Fibroblast of skin of right quadriceps (primary cell): ENCODE data around the gene NRCAM.

ENCODE experiments used
- DNase-seq: peaks from one replicate; pipeline ENCODE4 v3.0.0-alpha.2; 2013

Gene NRCAM

DNA sequence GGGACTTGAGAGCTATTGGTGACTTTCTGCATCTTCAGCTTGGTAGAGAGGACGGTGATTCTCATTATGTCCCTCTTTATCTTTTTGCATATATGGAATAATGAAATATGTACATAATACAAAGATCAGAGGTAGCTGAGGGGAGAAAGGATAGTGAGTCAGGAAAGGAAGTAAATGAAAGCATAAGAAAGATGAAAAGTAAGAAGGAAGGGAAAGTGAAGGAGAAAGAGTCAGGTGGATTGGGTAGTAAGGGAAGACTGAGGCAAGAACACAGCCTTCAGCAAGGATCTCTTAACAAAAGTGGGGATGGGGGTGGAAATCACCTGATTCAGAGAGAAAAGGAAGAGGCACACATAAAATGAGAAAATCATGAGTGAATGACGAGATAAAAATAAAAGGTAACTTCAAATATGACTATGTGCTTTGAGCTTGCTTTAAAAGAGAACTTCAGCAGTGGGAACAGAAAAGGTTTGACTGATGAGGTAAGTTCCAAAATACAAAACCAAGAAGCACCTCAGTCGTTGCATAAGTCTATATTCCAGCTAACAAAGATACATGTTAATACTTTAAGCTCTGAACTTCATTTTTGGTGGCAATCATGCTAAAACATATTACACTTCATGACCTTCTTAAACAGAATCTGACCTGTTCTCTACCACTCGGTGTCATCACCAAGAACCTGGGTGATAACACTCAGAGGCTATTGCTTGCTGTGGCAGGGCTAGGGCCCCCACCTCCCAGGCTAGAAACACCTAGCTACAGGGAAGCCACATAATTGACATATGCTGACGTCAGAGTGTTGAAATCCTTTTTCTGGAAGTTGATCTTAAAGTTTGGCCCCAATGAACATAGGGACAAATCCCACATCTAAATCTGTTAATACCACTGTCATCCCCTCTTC, 32.9 kb downstream of the NRCAM start:
- DNase-seq: no peak

DNA sequence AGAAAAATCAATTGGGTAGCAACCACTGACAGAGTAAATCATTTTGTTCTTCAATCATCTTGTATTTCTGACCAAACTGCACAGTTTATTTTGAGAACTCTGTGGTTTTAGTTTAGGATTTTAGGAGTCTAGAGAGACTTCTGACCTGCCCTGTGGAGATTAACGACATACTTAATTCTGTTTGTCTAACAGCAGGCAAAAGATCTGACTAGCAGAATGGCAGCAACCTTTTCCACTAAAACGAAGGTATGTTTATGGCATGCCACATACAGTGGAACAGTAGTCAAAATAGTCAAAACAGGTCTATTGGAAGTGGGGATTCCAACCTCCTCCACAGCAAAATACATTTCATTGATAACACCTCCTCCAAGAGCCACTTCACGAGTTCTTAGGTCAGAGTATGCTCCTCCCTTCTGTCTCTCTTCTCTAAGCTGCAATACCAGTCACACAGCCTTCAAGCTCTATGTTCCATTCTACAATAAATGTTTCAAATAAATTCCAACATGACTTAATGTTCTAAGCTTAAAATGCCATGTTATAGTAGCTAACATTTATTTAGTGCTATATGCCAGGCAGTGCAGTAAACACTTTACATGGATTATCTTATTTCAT, 34.4 kb downstream of the NRCAM start:
- DNase-seq: no peak

- no peak for DNase-seq
Measured at GRCh38 chr7:108419961-108420908, 36.0 kb downstream of the NRCAM start.

DNA sequence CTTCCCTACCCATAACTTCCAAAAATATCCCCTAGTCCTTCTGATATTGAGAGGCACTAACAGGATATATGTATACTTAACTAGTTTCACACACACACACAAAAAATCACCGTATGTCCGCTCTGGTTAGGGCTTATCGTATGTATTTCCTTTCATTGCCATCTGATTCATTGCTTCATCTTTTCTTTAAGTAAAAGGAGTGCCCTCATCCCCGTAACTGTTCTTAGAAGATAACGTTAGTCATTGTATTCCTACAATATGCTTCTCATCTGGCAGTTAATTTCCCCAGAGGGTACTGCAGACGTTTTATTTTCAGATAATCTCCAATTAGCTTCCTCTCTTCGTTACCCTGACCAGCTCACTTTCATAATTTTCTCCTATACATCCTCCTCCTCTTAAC, 37.3 kb downstream of the NRCAM start:
- DNase-seq: no peak

DNA sequence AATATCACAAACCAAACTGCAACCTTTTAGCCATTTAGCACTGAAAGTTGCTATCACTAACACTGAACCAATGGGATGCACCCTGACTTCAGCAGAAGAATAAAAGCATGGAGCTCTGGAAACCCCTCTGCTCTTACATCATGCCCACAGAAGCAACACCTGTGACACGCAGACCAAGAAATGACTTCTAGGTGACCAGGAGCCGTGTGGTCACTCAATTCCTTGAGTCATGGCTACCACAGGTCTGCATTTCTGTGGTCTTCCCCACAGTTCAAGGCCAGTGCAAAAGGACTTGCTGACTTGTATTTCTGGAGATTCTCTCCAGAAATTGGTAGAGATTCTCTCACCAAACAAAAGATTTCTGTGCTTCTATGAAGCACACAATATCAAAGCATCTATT, 38.3 kb downstream of the NRCAM start:
- DNase-seq: no peak

GRCh38 chr7:108417144-108417543, 39.1 kb downstream of the NRCAM start:
- DNase-seq: no peak

GRCh38 chr7:108415821-108416536, 40.3 kb downstream of the NRCAM start:
- peak; percentile 20 for DNase-seq

GRCh38 chr7:108415084-108415483, 41.2 kb downstream of the NRCAM start:
- DNase-seq: no peak

GRCh38 chr7:108413782-108414492, 42.3 kb downstream of the NRCAM start:
- peak; percentile 47 for DNase-seq

DNA sequence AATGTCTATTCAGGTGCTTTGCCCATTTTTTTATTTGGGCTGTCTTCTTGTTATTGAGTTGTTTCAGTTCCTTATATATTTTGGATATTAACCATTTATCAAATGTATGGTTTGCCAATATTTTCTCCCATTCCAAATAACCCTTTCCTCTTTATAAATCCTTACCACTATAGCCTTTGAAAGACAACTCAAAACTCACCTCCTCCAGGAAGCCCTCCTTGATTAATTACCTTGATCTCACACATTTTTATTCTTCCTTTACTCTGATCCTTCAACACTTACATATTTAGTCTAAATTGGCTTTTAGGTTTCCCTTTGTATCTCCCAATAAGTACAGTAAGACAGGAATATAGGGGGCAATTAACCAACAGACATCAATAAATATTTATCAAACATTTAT, 42.9 kb downstream of the NRCAM start:
- DNase-seq: no peak

DNA sequence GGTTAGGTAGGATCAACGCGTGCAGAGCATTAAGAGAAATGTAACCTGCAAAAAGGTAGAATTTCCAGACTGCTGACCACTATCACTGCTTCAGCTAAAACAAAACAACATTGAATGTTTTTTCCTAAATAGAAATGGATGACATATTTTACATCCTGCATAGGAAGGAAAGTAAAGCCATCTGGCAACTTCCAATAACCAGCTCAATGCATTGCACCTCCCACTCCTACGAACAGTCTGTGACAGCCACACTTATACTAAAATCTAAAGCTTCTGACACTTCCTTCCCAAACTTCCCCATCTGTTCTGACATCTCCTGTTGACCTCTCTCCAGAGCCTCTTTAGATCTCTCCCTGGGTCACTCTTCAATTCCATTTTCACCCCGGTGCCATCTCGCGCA, 47.1 kb downstream of the NRCAM start:
- no peak for DNase-seq

DNA sequence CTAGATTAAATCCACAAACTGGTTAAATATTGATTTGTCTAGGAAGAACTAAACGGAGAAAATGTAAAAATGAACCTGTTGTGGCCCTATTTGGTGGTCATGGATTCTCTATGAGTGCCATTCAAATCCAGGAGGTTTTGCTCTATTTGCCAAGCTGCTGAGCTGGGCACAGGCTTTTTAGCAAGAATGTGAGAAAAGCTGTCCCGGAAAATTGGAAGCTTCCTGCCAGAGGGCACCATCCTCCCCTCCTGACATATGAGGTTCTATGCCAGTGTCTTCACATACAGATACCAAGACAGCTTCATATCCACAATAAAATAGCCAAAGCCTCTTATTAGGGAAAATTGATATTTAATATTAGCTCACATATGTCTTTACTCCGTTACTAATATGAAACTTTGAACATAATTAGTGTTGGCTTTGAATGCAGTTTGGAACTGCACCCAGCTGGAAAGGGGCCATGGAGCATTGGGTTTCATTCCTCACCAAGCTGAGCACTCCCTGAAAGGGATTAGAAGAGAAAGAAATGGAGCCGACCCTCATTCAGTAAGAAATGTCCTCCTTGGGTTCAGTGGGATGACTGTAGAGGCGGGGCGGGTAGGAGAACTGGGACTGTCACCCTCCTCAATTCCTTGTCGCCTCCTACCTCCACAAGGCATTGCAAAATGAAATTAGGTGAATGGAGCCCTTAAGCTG, 47.8 kb downstream of the NRCAM start:
- DNase-seq: no peak

DNA sequence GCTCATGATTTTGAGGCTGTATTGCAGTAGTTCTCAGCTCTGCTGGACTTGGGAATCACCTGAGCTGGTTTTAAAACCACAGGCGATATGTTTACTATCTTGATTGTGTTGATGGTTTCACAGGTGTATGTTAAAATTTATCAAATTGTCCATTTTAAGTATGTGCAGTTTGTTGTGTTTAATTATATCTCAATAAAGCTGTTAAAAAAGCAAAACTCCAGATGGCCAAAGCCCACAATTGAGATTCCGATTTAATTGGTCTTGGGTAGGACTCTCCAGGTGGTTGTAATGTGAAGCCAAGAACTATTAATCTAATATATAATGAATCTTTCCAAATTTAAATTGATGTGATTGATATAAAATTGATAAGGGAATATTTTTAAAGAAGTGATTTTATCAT, 48.6 kb downstream of the NRCAM start:
- DNase-seq: no peak

GRCh38 chr7:108406222-108406890, 49.9 kb downstream of the NRCAM start:
- no peak for DNase-seq

DNA sequence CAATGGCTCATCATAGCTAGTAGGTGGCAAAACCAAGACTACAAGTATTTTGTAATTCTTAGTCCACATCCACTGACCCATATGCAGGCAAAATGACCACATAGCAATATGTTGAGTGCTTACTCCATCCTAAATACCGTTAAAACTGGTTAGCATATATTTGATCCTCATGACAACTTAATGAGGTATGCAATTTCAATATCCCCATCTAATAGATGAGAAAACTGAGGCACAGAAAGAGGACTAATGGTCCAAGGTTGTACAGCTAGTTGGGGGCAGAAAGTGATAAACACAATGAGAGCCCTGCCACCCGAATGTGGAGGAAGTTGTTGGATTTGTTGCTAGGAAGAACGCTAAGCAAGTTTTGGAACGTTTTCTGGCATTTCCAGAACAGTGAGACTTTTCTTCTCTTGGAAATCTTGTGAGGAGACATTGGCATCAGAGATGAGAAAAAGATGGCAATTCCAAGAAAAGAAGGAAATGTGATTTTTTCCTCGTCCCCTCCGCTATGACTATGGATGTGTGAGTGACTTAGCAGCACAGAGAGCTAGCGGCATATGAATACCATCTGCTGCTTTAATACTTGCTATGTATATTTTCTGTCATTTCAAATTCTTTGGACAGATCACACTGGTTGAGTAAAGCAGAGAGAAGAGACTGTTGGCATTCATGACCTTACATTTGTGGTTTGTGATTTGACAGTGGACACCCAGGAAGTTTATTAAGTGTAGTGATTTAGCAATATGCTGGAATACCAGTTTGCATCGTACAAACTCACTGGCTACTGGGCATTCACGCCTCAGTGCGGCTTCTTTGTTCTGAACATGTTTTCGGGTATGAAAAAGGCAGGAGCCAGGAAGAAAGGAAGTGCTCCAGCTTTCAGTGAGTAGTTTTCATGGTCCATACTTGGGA, 51.5 kb downstream of the NRCAM start:
- DNase-seq: no peak

DNA sequence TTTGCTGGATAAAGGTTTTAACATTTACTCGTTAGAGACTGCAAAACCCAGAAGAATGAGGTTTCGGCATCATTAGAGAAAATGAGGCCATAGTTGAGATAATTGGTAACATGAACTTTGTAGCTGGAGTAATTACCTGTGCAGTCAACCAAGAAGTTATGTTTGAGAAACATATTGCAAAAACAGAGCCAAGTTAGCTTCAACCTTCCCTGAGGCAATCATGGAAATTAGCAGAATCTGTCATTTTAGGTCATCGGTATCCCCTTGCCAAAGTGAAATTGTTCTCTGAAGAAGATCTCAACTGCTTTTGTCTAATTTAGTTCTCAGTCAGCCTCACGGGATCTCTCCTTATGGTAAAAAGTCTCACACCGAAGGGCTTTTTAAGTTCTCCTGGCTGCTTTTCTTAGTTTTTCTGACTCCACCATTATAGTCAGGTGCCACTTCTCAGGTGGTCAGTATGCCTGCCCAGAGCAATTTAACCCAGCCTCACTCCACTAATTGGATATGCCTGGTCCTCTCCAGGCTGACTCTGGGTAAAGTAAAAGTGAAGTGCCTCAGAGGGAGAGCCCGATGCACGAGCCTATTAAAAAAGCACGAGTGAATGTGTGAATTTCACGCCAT, 52.5 kb downstream of the NRCAM start:
- no peak for DNase-seq

- no peak for DNase-seq
Measured at GRCh38 chr7:108402865-108403264, 53.4 kb downstream of the NRCAM start.

DNA sequence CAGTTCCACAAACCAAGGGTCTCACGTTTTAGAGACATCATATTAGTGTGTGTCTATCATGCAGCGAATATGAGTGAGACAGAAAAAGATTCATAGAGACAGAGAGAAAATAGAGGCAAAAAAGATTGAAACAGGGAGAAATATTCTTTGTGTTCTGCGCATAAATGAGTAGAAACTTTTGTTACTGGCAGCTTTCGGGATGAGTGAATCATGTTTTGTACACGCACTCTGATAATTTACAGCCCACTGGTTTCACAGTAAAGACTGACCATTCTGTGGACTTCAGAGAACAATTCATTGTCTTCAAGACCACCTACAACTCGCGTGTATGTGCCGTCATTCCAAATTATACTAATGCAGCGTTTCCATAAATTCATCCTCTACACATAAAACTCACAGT, 60.2 kb downstream of the NRCAM start:
- DNase-seq: no peak

DNA sequence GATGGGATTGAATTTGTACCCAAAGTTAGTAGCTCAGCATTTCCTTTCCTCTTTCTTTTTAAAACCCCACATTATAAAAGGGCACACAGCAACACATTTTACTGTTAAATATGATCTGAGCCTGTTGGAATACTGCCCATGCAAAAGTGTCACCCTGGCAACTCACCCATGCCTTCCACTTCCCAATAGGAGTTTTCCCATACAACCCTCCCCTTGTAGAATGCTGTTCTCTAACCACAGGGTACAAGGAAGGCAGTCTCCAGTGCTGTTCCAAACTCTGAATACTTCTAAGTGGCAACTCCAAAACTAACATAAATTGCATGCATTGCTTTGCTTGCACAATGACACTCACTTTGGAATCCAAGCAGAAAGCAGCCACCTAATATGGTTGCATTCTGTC, 60.8 kb downstream of the NRCAM start:
- no peak for DNase-seq
